ENCODE measurements around the gene OPTC. TPM values are rescaled to one million over a fixed set of nuclear protein-coding genes. Genes with fewer than 3 reads are reported as not detected.

Gene OPTC
- total and polyA plus RNA-seq, 12 donors, result 0.07 TPM; not detected in 11

GRCh38 chr1:203506858-203507626, 13.1 kb downstream of the OPTC start:
- no peaks in the 10 kb centered on the region for H3K9me3 ChIP-seq (replicated peaks in 1 of 3)
- 47 to 60% (median 49%) methylated on average over 5 to 6 of the region's 6 CpGs for WGBS, 4 donors
- intact Hi-C loops (cut with DNase I), result loop anchor here (10.0 kb wide), 1 partner anchor 118 kb away; the partner anchor contains the start of gene ATP2B4 (in 2 of the 2)
- H3K27ac ChIP-seq, result peak overlapping the region in 2 of 5 donors; percentile 57 to 58
- H3K27me3 ChIP-seq, result no peaks in the 10 kb centered on the region
- TF ChIP-seq CTCF (IDR thresholded peaks at IDR 0.05) (no peak), POLR2A (IDR thresholded peaks at IDR 0.05) (no peak)
- H3K36me3 ChIP-seq (replicated peaks in 1 of 2), result no peaks in the 10 kb centered on the region
- peaks cover 7 to 26% of the 10 kb centered on the region in 2 donors for H3K4me1 ChIP-seq (replicated peaks in 1 of 2)
- peak; percentile 46 to 78 (median 63) for DNase-seq
- no peak overlapping the region for H3K4me3 ChIP-seq

- Histone ChIP-seq H3K27ac (peak overlapping the region in 2 of 5 donors; percentile 57 to 58), H3K4me1 (replicated peaks in 1 of 2) (peaks cover 12 to 34% of the 10 kb centered on the region in 2 donors), H3K4me3 (no peak overlapping the region), H3K27me3 (no peaks in the 10 kb centered on the region), H3K9me3 (replicated peaks in 1 of 3) (no peaks in the 10 kb centered on the region), H3K36me3 (replicated peaks in 1 of 2) (no peaks in the 10 kb centered on the region)
- 23 to 29% (median 27%) methylated on average over 1 of the region's 1 CpG for WGBS, 4 donors
- no peak for DNase-seq
- TF ChIP-seq POLR2A (IDR thresholded peaks at IDR 0.05) (no peak), CTCF (IDR thresholded peaks at IDR 0.05) (no peak)
- intact Hi-C loops (cut with DNase I), result loop anchor here (10.0 kb wide), 1 partner anchor 117 kb away; the partner anchor contains the start of gene ATP2B4 (in 2 of the 2)
Observed at GRCh38 chr1:203507759-203508158, 13.8 kb downstream of the OPTC start.

GRCh38 chr1:203508463-203509073, 14.6 kb downstream of the OPTC start:
- Histone ChIP-seq H3K36me3 (replicated peaks in 1 of 2) (no peaks in the 10 kb centered on the region), H3K4me3 (no peak overlapping the region), H3K4me1 (replicated peaks in 1 of 2) (peaks cover 17 to 42% of the 10 kb centered on the region in 2 donors), H3K9me3 (replicated peaks in 1 of 3) (no peaks in the 10 kb centered on the region), H3K27me3 (no peaks in the 10 kb centered on the region), H3K27ac (peak overlapping the region in 1 of 5 donors; percentile 57)
- DNase-seq, result peak in 2 of 7 donors; percentile 37 to 38
- TF ChIP-seq POLR2A (IDR thresholded peaks at IDR 0.05) (no peak), CTCF (IDR thresholded peaks at IDR 0.05) (peak in 1 of 6 experiments; percentile 15)
- WGBS, 4 donors, result 71 to 82% (median 78%) methylated on average over 10 of the region's 10 CpGs
- intact Hi-C loops (cut with DNase I), result loop anchor here (10.0 kb wide), 1 partner anchor 116 kb away; the partner anchor contains the start of gene ATP2B4 (in 2 of the 2)

GRCh38 chr1:203509135-203509534, 15.2 kb downstream of the OPTC start:
- TF ChIP-seq CTCF (IDR thresholded peaks at IDR 0.05), result no peak
- no peak for TF ChIP-seq POLR2A (IDR thresholded peaks at IDR 0.05)
- 65 to 97% (median 95%) methylated on average over 1 of the region's 1 CpG for WGBS, 4 donors
- Histone ChIP-seq H3K27me3 (no peaks in the 10 kb centered on the region), H3K9me3 (replicated peaks in 1 of 3) (no peaks in the 10 kb centered on the region), H3K36me3 (replicated peaks in 1 of 2) (no peaks in the 10 kb centered on the region), H3K27ac (no peak overlapping the region), H3K4me3 (no peak overlapping the region), H3K4me1 (replicated peaks in 1 of 2) (peaks cover 17 to 44% of the 10 kb centered on the region in 2 donors)
- intact Hi-C loops (cut with DNase I), result loop anchor here (10.0 kb wide), 1 partner anchor 116 kb away; the partner anchor contains the start of gene ATP2B4 (in 2 of the 2)
- DNase-seq, result no peak
